Neural progenitor cell (in vitro differentiated cells): ENCODE measurements around the gene RPN2. TPM values are rescaled to one million over a fixed set of nuclear protein-coding genes. Genes with fewer than 3 reads are reported as not detected.

Source experiments
- DNase-seq: peaks from one replicate; pipeline ENCODE4 v3.0.0-alpha.2; 2016; ENCODE audit warnings: low spot score
- H2AFZ ChIP-seq: fragments of 200-600 bp; sonication (generic); replicated peaks from 2 replicates; pipeline ENCODE4 v1.6.1; 2016; ENCODE audit warnings: antibody characterized with exemption
- H3F3A ChIP-seq: fragments of 200-600 bp; sonication (generic); 2 replicates; pipeline ENCODE4 v1.6.1; 2016; ENCODE audit warnings: antibody characterized with exemption, low read depth
- H3K27ac ChIP-seq: fragments of 200-600 bp; sonication (generic); 2 replicates; pipeline ENCODE4 v1.5.1; 2016; ENCODE audit warnings: mild to moderate bottlenecking
- H3K27me3 ChIP-seq: fragments of 200-600 bp; sonication (generic); 2 replicates; pipeline ENCODE4 v1.6.1; 2016; ENCODE audit warnings: mild to moderate bottlenecking, moderate library complexity
- H3K36me3 ChIP-seq: fragments of 200-600 bp; sonication (generic); 2 replicates; pipeline ENCODE4 v1.5.1; 2016
- H3K4me1 ChIP-seq: fragments of 200-600 bp; sonication (generic); 2 replicates; pipeline ENCODE4 v1.6.1; 2016; ENCODE audit warnings: mixed run types
- H3K4me2 ChIP-seq: fragments of 200-600 bp; sonication (generic); 2 replicates; pipeline ENCODE4 v1.6.1; 2016
- H3K4me3 ChIP-seq: fragments of 200-600 bp; sonication (generic); 2 replicates; pipeline ENCODE4 v1.5.1; 2016
- H3K79me2 ChIP-seq: fragments of 200-600 bp; sonication (generic); 2 replicates; pipeline ENCODE4 v1.6.1; 2016; ENCODE audit warnings: low read depth
- H3K9ac ChIP-seq: fragments of 200-600 bp; sonication (generic); 2 replicates; pipeline ENCODE4 v1.6.1; 2016
- H3K9me3 ChIP-seq: fragments of 200-600 bp; sonication (generic); 2 replicates; pipeline ENCODE4 v1.5.1; 2016; ENCODE audit warnings: low read depth
- H4K20me1 ChIP-seq: fragments of 200-600 bp; sonication (generic); 2 replicates; pipeline ENCODE4 v1.6.1; 2016; ENCODE audit warnings: low read depth
- H3K27ac Mint-ChIP-seq: 3 replicates; pipeline ENCODE4 v1.8.0; 2021; ENCODE audit warnings: mixed read lengths
- H3K27me3 Mint-ChIP-seq: 2 replicates; pipeline ENCODE4 v1.8.0; 2022; ENCODE audit warnings: low read depth, mild to moderate bottlenecking, inconsistent platforms, moderate library complexity, mixed read lengths; ENCODE audit not compliant: insufficient read depth
- H3K36me3 Mint-ChIP-seq: 3 replicates; pipeline ENCODE4 v1.8.0; 2021; ENCODE audit warnings: mixed read lengths
- H3K4me1 Mint-ChIP-seq: 3 replicates; pipeline ENCODE4 v1.8.0; 2021; ENCODE audit warnings: mixed read lengths
- H3K4me3 Mint-ChIP-seq: 3 replicates; pipeline ENCODE4 v1.8.0; 2021; ENCODE audit warnings: mild to moderate bottlenecking, moderate library complexity, mixed read lengths
- H3K9me3 Mint-ChIP-seq: 3 replicates; pipeline ENCODE4 v1.8.0; 2020; ENCODE audit warnings: mixed read lengths
- CTCF ChIP-seq: fragments of 200-600 bp; sonication (generic); IDR thresholded peaks from 2 replicates; pipeline ENCODE4 v1.5.1; 2017; ENCODE audit warnings: antibody characterized with exemption, mild to moderate bottlenecking
- EZH2 ChIP-seq: fragments of 200-600 bp; sonication (generic); IDR thresholded peaks from 2 replicates; pipeline ENCODE4 v1.6.1; 2017; ENCODE audit warnings: antibody characterized with exemption, mild to moderate bottlenecking, moderate library complexity
- EZH2phosphoT487 ChIP-seq: fragments of 200-600 bp; sonication (generic); IDR thresholded peaks from 2 replicates; pipeline ENCODE4 v1.6.1; 2017; ENCODE audit warnings: antibody characterized with exemption
- total RNA-seq: library from RNA; depleted of rRNA; stranded (reverse); fragments of >200 nt; gene quantifications from 2 replicates; pipeline ENCODE4 v1.2.3, GENCODE V29; 2015; ENCODE audit warnings: low replicate concordance

RPN2 gene
- total RNA-seq, 1 donor from 2014 or later, result 249 TPM

GRCh38 chr20:37205130-37205529, 26.0 kb downstream of the RPN2 start:
- Mint-ChIP-seq H3K9me3 (no peaks in the 10 kb centered on the region), H3K27me3 (peaks cover 3% of the 10 kb centered on the region), H3K4me3 (no peak overlapping the region), H3K36me3 (peaks cover 47% of the 10 kb centered on the region), H3K27ac (peak overlapping the region; percentile 98), H3K4me1 (peaks cover 49% of the 10 kb centered on the region)
- TF ChIP-seq CTCF (no peak), EZH2 (no peak), EZH2phosphoT487 (no peak)
- peaks cover 44% of the 10 kb centered on the region for H3F3A ChIP-seq
- H3K9me3 ChIP-seq, result no peaks in the 10 kb centered on the region
- no peaks in the 10 kb centered on the region for H4K20me1 ChIP-seq
- H3K9ac ChIP-seq, result no peak overlapping the region
- peak; percentile 70 for DNase-seq
- H3K27me3 ChIP-seq, result no peaks in the 10 kb centered on the region
- peak overlapping the region; percentile 96 for H3K27ac ChIP-seq
- H3K4me2 ChIP-seq, result peak overlapping the region; percentile 55
- peaks cover 29% of the 10 kb centered on the region for H3K4me1 ChIP-seq
- H3K36me3 ChIP-seq, result peaks cover 39% of the 10 kb centered on the region
- H3K4me3 ChIP-seq, result no peak overlapping the region
- H3K79me2 ChIP-seq, result peaks cover 55% of the 10 kb centered on the region
- no peak overlapping the region for H2AFZ ChIP-seq

GRCh38 chr20:37205794-37206193, 26.7 kb downstream of the RPN2 start:
- H3F3A ChIP-seq, result peaks cover 45% of the 10 kb centered on the region
- Mint-ChIP-seq H3K27ac (peak overlapping the region; percentile 98), H3K4me1 (peaks cover 49% of the 10 kb centered on the region), H3K9me3 (no peaks in the 10 kb centered on the region), H3K4me3 (peak overlapping the region; percentile 34), H3K27me3 (peaks cover 3% of the 10 kb centered on the region), H3K36me3 (peaks cover 41% of the 10 kb centered on the region)
- no peak overlapping the region for H2AFZ ChIP-seq
- H3K79me2 ChIP-seq, result peaks cover 49% of the 10 kb centered on the region
- H3K9ac ChIP-seq, result no peak overlapping the region
- peaks cover 41% of the 10 kb centered on the region for H3K36me3 ChIP-seq
- peaks cover 29% of the 10 kb centered on the region for H3K4me1 ChIP-seq
- H4K20me1 ChIP-seq, result no peaks in the 10 kb centered on the region
- peak overlapping the region; percentile 96 for H3K27ac ChIP-seq
- H3K4me2 ChIP-seq, result peak overlapping the region; percentile 55
- no peaks in the 10 kb centered on the region for H3K27me3 ChIP-seq
- H3K4me3 ChIP-seq, result no peak overlapping the region
- TF ChIP-seq EZH2, result no peak
- TF ChIP-seq EZH2phosphoT487, result no peak
- no peak for TF ChIP-seq CTCF
- no peaks in the 10 kb centered on the region for H3K9me3 ChIP-seq
- no peak for DNase-seq

GRCh38 chr20:37207171-37207570, 28.0 kb downstream of the RPN2 start:
- Histone ChIP-seq H3K4me2 (no peak overlapping the region), H3F3A (peaks cover 45% of the 10 kb centered on the region), H3K36me3 (peaks cover 41% of the 10 kb centered on the region), H4K20me1 (no peaks in the 10 kb centered on the region), H3K79me2 (peaks cover 36% of the 10 kb centered on the region), H3K4me1 (peaks cover 29% of the 10 kb centered on the region), H3K9me3 (no peaks in the 10 kb centered on the region), H3K4me3 (no peak overlapping the region), H2AFZ (no peak overlapping the region), H3K27me3 (no peaks in the 10 kb centered on the region), H3K27ac (peak overlapping the region; percentile 12), H3K9ac (no peak overlapping the region)
- Mint-ChIP-seq H3K4me1 (peaks cover 45% of the 10 kb centered on the region), H3K9me3 (no peaks in the 10 kb centered on the region), H3K27ac (no peak overlapping the region), H3K4me3 (no peak overlapping the region), H3K36me3 (peaks cover 33% of the 10 kb centered on the region), H3K27me3 (no peaks in the 10 kb centered on the region)
- TF ChIP-seq EZH2 (no peak), EZH2phosphoT487 (no peak), CTCF (no peak)
- no peak for DNase-seq
